Limb (tissue), 2 donors: ENCODE data around the gene PSMG1.
"Not testable (repeated sequence)": the region's sequence is repeated elsewhere in the genome, so short reads cannot be mapped to it uniquely, and the experiment has no call there.

Experiments used
- DNase-seq, 2 donors: peaks; one replicate each; pipeline ENCODE4 v3.0.0-alpha.2; 2016; ENCODE audit errors: extremely low spot score in 2 of 2

PSMG1 gene

GRCh38 chr21:39157241-39157640, 26.0 kb downstream of the PSMG1 start:
- DNase-seq: not testable (repeated sequence)

GRCh38 chr21:39156024-39156423, 27.2 kb downstream of the PSMG1 start:
- no peak for DNase-seq

- DNase-seq: no peak
Measured at GRCh38 chr21:39155578-39155977, 27.7 kb downstream of the PSMG1 start.

GRCh38 chr21:39153842-39154241, 29.4 kb downstream of the PSMG1 start:
- DNase-seq: no peak

- DNase-seq: no peak
Measured at GRCh38 chr21:39153373-39153772, 29.9 kb downstream of the PSMG1 start.

- DNase-seq: no peak
Measured at GRCh38 chr21:39152271-39152670, 31.0 kb downstream of the PSMG1 start.

GRCh38 chr21:39150877-39151276, 32.4 kb downstream of the PSMG1 start:
- no peak for DNase-seq

- DNase-seq: no peak
Measured at GRCh38 chr21:39150316-39150715, 32.9 kb downstream of the PSMG1 start.

GRCh38 chr21:39149882-39150281, 33.4 kb downstream of the PSMG1 start:
- DNase-seq: no peak

GRCh38 chr21:39148975-39149374, 34.3 kb downstream of the PSMG1 start:
- DNase-seq: no peak

GRCh38 chr21:39144191-39144590, 39.1 kb downstream of the PSMG1 start:
- no peak for DNase-seq

- no peak for DNase-seq
Measured at GRCh38 chr21:39142972-39143371, 40.3 kb downstream of the PSMG1 start.

GRCh38 chr21:39141502-39141901, 41.7 kb downstream of the PSMG1 start:
- no peak for DNase-seq

GRCh38 chr21:39137248-39138178, 45.7 kb downstream of the PSMG1 start:
- DNase-seq: peak in 1 of 2 donors; percentile 68

- no peak for DNase-seq
Measured at GRCh38 chr21:39136711-39137110, 46.5 kb downstream of the PSMG1 start.

- DNase-seq: not testable (repeated sequence)
Measured at GRCh38 chr21:39136138-39136537, 47.1 kb downstream of the PSMG1 start.

- no peak for DNase-seq
Measured at GRCh38 chr21:39134288-39134810, 48.9 kb downstream of the PSMG1 start.

GRCh38 chr21:39132248-39132647, 51.0 kb downstream of the PSMG1 start:
- DNase-seq: no peak

- DNase-seq: no peak
Measured at GRCh38 chr21:39131791-39132190, 51.5 kb downstream of the PSMG1 start.

- no peak for DNase-seq
Measured at GRCh38 chr21:39127506-39127905, 55.7 kb downstream of the PSMG1 start.

GRCh38 chr21:39126486-39126806, 56.8 kb downstream of the PSMG1 start:
- no peak for DNase-seq

- peak; percentile 73 to 76 for DNase-seq
Measured at GRCh38 chr21:39125752-39126485, 57.3 kb downstream of the PSMG1 start.
